A549 (cell line): ENCODE results near the gene CFAP46. TPM values are rescaled to one million over a fixed set of nuclear protein-coding genes. Genes with fewer than 3 reads are reported as not detected.

Experiments used
- ATAC-seq, 2 experiments: fragments of 200-7000 bp in 1 of 2; fragments of >200 bp in 1 of 2; cut with Nextera tagmentation in 1 of 2; cut with Tn5 transposase in 1 of 2; 3 replicates each; pipeline versions ENCODE4 v1.8.0 to v1.9.1; 2018 to 2020; ENCODE audit warnings: mild to moderate bottlenecking in 1 of 2, moderate library complexity in 1 of 2
- CTCF ChIA-PET: fragments of 300-600 bp; sonication (Branson Sonifier 250); formaldehyde crosslinking; extraction: SDS; loops from one replicate; lab custom pipeline; 2021; ENCODE audit warnings: antibody characterized with exemption, inconsistent platforms; lab: Yijun Ruan, JAX
- POLR2A ChIA-PET: fragments of 350-600 bp; formaldehyde crosslinking; extraction: SDS; loops from one replicate; lab custom pipeline; 2021; ENCODE audit warnings: antibody characterized with exemption, inconsistent platforms; lab: Yijun Ruan, JAX
- DNase-seq, 2 experiments: peaks; one replicate each; pipeline versions ENCODE4 v3.0.0 to v3.0.0-alpha.2; 2011 to 2016; ENCODE audit warnings: low read depth in 1 of 2, low spot score in 1 of 2
- FAIRE-seq: peaks from 2 replicates; lab custom pipeline; 2011; peaks lifted over from hg19 to GRCh38; lab: Jason Lieb, UNC
- H3K27ac ChIP-seq, 2 experiments: fragments of >200 bp; sonication (Bioruptor Twin); formaldehyde crosslinking; 3 replicates each; pipeline ENCODE4 v1.5.1; 2016 to 2017
- H3K4me1 ChIP-seq: fragments of >200 bp; sonication (Bioruptor Twin); formaldehyde crosslinking; 3 replicates; pipeline ENCODE4 v1.6.1; 2016
- H3K4me2 ChIP-seq: fragments of >200 bp; sonication (Bioruptor Twin); formaldehyde crosslinking; 3 replicates; pipeline ENCODE4 v1.6.1; 2016
- H3K4me3 ChIP-seq: fragments of >200 bp; sonication (Bioruptor Twin); formaldehyde crosslinking; 3 replicates; pipeline ENCODE4 v1.5.1; 2016
- H3K9me3 ChIP-seq: fragments of >200 bp; sonication (Bioruptor Twin); formaldehyde crosslinking; 3 replicates; pipeline ENCODE4 v1.6.1; 2016
- BHLHE40 ChIP-seq: IDR thresholded peaks from 2 replicates; pipeline ENCODE4 v1.6.1; 2012; ENCODE audit warnings: low read depth, low read length, inconsistent platforms
- CHD4 ChIP-seq: fragments of 200-600 bp; sonication (generic); IDR thresholded peaks from 2 replicates; pipeline ENCODE4 v1.6.1; 2016; ENCODE audit warnings: antibody characterized with exemption, mild to moderate bottlenecking, borderline replicate concordance
- EHF ChIP-seq: fragments of 250-450 bp; sonication (Bioruptor Pico); IDR thresholded peaks from 2 replicates; pipeline ENCODE4 v1.5.0; 2020; ENCODE audit warnings: mild to moderate bottlenecking
- EHMT2 ChIP-seq: fragments of 200-600 bp; sonication (generic); IDR thresholded peaks from 2 replicates; pipeline ENCODE4 v1.6.1; 2016; ENCODE audit warnings: antibody characterized with exemption, low read depth, mild to moderate bottlenecking, moderate library complexity
- ESRRA ChIP-seq: fragments of 150-350 bp; IDR thresholded peaks from 2 replicates; pipeline ENCODE4 v1.6.1; 2014; ENCODE audit warnings: mild to moderate bottlenecking, low read length, borderline replicate concordance
- FOSL2 ChIP-seq, 2 experiments: fragments of 450-650 bp in 1 of 2; fragments of >200 bp in 1 of 2; sonication (Bioruptor Twin) in 1 of 2; formaldehyde crosslinking; IDR thresholded peaks; 2 replicates each; pipeline versions ENCODE4 v1.5.0 to v1.6.1; 2016 to 2020; ENCODE audit warnings: mild to moderate bottlenecking in 1 of 2, moderate library complexity in 1 of 2
- GATA3 ChIP-seq: IDR thresholded peaks from 2 replicates; pipeline ENCODE4 v1.6.1; 2012; ENCODE audit warnings: borderline replicate concordance
- HMGXB4 ChIP-seq: fragments of 250-450 bp; sonication (Bioruptor Pico); IDR thresholded peaks from 2 replicates; pipeline ENCODE4 v1.5.0; 2021; ENCODE audit warnings: mild to moderate bottlenecking, moderate library complexity, borderline replicate concordance
- HOXB5 ChIP-seq: fragments of 250-450 bp; sonication (Bioruptor Pico); IDR thresholded peaks from 2 replicates; pipeline ENCODE4 v1.5.0; 2020; ENCODE audit warnings: mild to moderate bottlenecking, moderate library complexity
- JUN ChIP-seq, 2 experiments: fragments of >200 bp; sonication (Bioruptor Twin); formaldehyde crosslinking; IDR thresholded peaks; 2 replicates in 1 of 2; 3 replicates in 1 of 2; pipeline ENCODE4 v1.6.1; 2016 to 2017
- KDM1A ChIP-seq: fragments of 200-600 bp; sonication (generic); IDR thresholded peaks from 2 replicates; pipeline ENCODE4 v1.6.1; 2016; ENCODE audit warnings: low read depth, mild to moderate bottlenecking
- MAX ChIP-seq: IDR thresholded peaks from 2 replicates; pipeline ENCODE4 v1.6.1; 2012
- MAZ ChIP-seq: fragments of 150-350 bp; IDR thresholded peaks from 2 replicates; pipeline ENCODE4 v1.6.1; 2014; ENCODE audit warnings: antibody characterized with exemption, low read depth, low read length, borderline replicate concordance
- NFE2L2 ChIP-seq: fragments of 150-350 bp; conservative IDR thresholded peaks from 2 replicates; pipeline ENCODE4 v1.6.1; 2014; ENCODE audit warnings: low read length
- NPAS2 ChIP-seq: fragments of 250-450 bp; sonication (Bioruptor Pico); IDR thresholded peaks from 2 replicates; pipeline ENCODE4 v1.8.0; 2022; ENCODE audit warnings: mild to moderate bottlenecking, moderate library complexity, borderline replicate concordance
- PBX3 ChIP-seq: IDR thresholded peaks from 2 replicates; pipeline ENCODE4 v1.6.1; 2012
- RARB ChIP-seq: fragments of 250-450 bp; sonication (Bioruptor Pico); IDR thresholded peaks from 2 replicates; pipeline ENCODE4 v1.8.0; 2021; ENCODE audit warnings: mild to moderate bottlenecking, moderate library complexity
- SMC3 ChIP-seq: fragments of >200 bp; sonication (Bioruptor Twin); formaldehyde crosslinking; IDR thresholded peaks from 3 replicates; pipeline ENCODE4 v1.6.1; 2018; ENCODE audit warnings: inconsistent platforms
- USF2 ChIP-seq: fragments of 450-650 bp; IDR thresholded peaks from 2 replicates; pipeline ENCODE4 v1.6.1; 2014; ENCODE audit warnings: antibody characterized with exemption
- ZC3H11A ChIP-seq: fragments of 450-650 bp; IDR thresholded peaks from 2 replicates; pipeline ENCODE4 v1.6.1; 2014; ENCODE audit warnings: antibody characterized with exemption, mild to moderate bottlenecking
- ZNF302 ChIP-seq: fragments of 250-450 bp; sonication (Bioruptor Pico); IDR thresholded peaks from 2 replicates; pipeline ENCODE4 v1.9.0; 2021; ENCODE audit warnings: inconsistent platforms, mild to moderate bottlenecking, moderate library complexity
- ZSCAN20 ChIP-seq: fragments of 250-450 bp; sonication (Bioruptor Pico); IDR thresholded peaks from 2 replicates; pipeline ENCODE4 v1.8.0; 2022; ENCODE audit warnings: mild to moderate bottlenecking, moderate library complexity
- WGBS: methylation state at CpG from one replicate; pipeline ENCODE4 v1.1.6; 2017; ENCODE audit errors: missing lambda C conversion rate; 5-methylcytosine and 5-hydroxymethylcytosine counted together
- polyA plus RNA-seq, 4 experiments: library from polyadenylated mRNA; depleted of rRNA in 3 of 4; stranded (reverse); fragments of >200 nt; fragmentation: RNase III in 1 of 4; extraction: RNeasy Plus Mini Kit Qiagen cat#74134 plus additional on column Dnase treatment in 1 of 4; gene quantifications; 2 replicates in 3 of 4; 3 replicates in 1 of 4; pipeline ENCODE4 v1.2.3, GENCODE V29; 2011 to 2017

CFAP46 gene
- polyA plus RNA-seq, 2 of the 4 experiments (the other 2 are of a cell fraction) = 0.88 to 1.8 TPM

GRCh38 chr10:132856869-132857524, 85.4 kb downstream of the CFAP46 start:
- TF ChIP-seq CHD4 (no peak), SMC3 (no peak), NPAS2 (CRISPR knock-in tag) (no peak)
- FAIRE-seq = no peak
- POLR2A ChIA-PET = no interaction called here

GRCh38 chr10:132855889-132856288, 86.5 kb downstream of the CFAP46 start:
- DNase-seq (no peak), FAIRE-seq (no peak), ATAC-seq (no peak)
- H3K9me3 ChIP-seq = peaks cover 17% of the 10 kb centered on the region; the same call in 2 of the 3 replicates
- H3K4me1 ChIP-seq = no peaks in the 10 kb centered on the region
- WGBS = 28% methylated on average over 7 of the region's 7 CpGs
- CTCF ChIA-PET = no interaction called here
- H3K27ac ChIP-seq = no peak overlapping the region
- H3K4me3 ChIP-seq = no peak overlapping the region
- no peak for TF ChIP-seq PBX3
- TF ChIP-seq USF2 = no peak
- TF ChIP-seq EHMT2 = no peak
- TF ChIP-seq CHD4 = no peak
- TF ChIP-seq, all 56 proteins: peak for 0
- POLR2A ChIA-PET = no interaction called here
- no peak overlapping the region for H3K4me2 ChIP-seq

More at GRCh38 chr10:132856869-132857524, 85.4 kb downstream of the CFAP46 start:
- Histone ChIP-seq H3K4me2 (no peak overlapping the region), H3K4me3 (no peak overlapping the region), H3K9me3 (peaks cover 11% of the 10 kb centered on the region; the same call in 2 of the 3 replicates), H3K27ac (no peak overlapping the region), H3K4me1 (no peaks in the 10 kb centered on the region)
- 51% methylated on average over 11 of the region's 13 CpGs for WGBS
- no peak for DNase-seq
- ATAC-seq = no peak
- CTCF ChIA-PET = interaction anchor here (1.0 kb wide), 1 partner anchor 19 kb away, joined by 4 read pairs; no protein-coding TSS in a partner anchor

GRCh38 chr10:132851451-132851850, 90.9 kb downstream of the CFAP46 start:
- CTCF ChIA-PET = interaction anchor here (1.1 to 1.8 kb wide), 2 partner anchors 9 to 197 kb away, joined by 3 to 6 read pairs; no protein-coding TSS in a partner anchor
- no peak for ATAC-seq
- no peak overlapping the region for H3K4me2 ChIP-seq

GRCh38 chr10:132850896-132851295, 91.5 kb downstream of the CFAP46 start:
- POLR2A ChIA-PET = no interaction called here
- no peak overlapping the region for H3K4me2 ChIP-seq
- 56% methylated on average over 6 of the region's 17 CpGs for WGBS
- CTCF ChIA-PET = interaction anchor here (0.8 to 1.8 kb wide), 5 partner anchors 8 to 196 kb away, joined by 3 to 6 read pairs (median 3); no protein-coding TSS in a partner anchor
- H3K27ac ChIP-seq = no peak overlapping the region
- no peak for FAIRE-seq
- H3K4me1 ChIP-seq = no peaks in the 10 kb centered on the region
- H3K9me3 ChIP-seq = peaks cover 17% of the 10 kb centered on the region; the same call in 2 of the 3 replicates
- no peak for DNase-seq
- no peak for ATAC-seq
- TF ChIP-seq MAX = no peak
- TF ChIP-seq MAZ = no peak
- no peak for TF ChIP-seq HMGXB4
- TF ChIP-seq NFE2L2 = no peak
- no peak for TF ChIP-seq RARB (CRISPR knock-in tag)
- TF ChIP-seq ESRRA = no peak
- no peak overlapping the region for H3K4me3 ChIP-seq

More at GRCh38 chr10:132851451-132851850, 90.9 kb downstream of the CFAP46 start:
- FAIRE-seq (no peak), DNase-seq (no peak)
- no peak overlapping the region for H3K4me3 ChIP-seq
- H3K9me3 ChIP-seq = peaks cover 17% of the 10 kb centered on the region; the same call in 2 of the 3 replicates
- H3K27ac ChIP-seq = no peak overlapping the region
- POLR2A ChIA-PET = no interaction called here
- WGBS = 71% methylated on average over 22 of the region's 22 CpGs
- H3K4me1 ChIP-seq = no peaks in the 10 kb centered on the region
- no peak for TF ChIP-seq JUN (IDR thresholded peaks at IDR 0.05)
- TF ChIP-seq HOXB5 (CRISPR knock-in tag) = no peak
- no peak for TF ChIP-seq ZSCAN20
- TF ChIP-seq NFE2L2 = no peak
- no peak for TF ChIP-seq ZNF302 (CRISPR knock-in tag)
- no peak for TF ChIP-seq EHF (CRISPR knock-in tag)
- no peak for TF ChIP-seq BHLHE40
- no peak for TF ChIP-seq GATA3
- no peak for TF ChIP-seq USF2
- no peak for TF ChIP-seq ESRRA
- TF ChIP-seq FOSL2 (IDR thresholded peaks at IDR 0.05) = no peak
- TF ChIP-seq FOSL2 (CRISPR knock-in tag; IDR thresholded peaks at IDR 0.05) = no peak
- no peak for TF ChIP-seq KDM1A
- no peak for TF ChIP-seq ZC3H11A
